Stimulated activated CD4-positive, alpha-beta T cell treated with anti-CD3 and anti-CD28 coated beads, Interleukin-2, amount 100 ng/mL, for 24 hours (primary cell): ENCODE results near the gene GALNT10.
A peak's percentile ranks its signal among the peaks of the same experiment; 100 is the strongest.
"Not testable (repeated sequence)": the region's sequence is repeated elsewhere in the genome, so short reads cannot be mapped to it uniquely, and the experiment has no call there.

Experiments used
- DNase-seq, 2 donors: peaks; one replicate each; pipeline ENCODE4 v3.0.0-alpha.2; 2020

Gene GALNT10

GRCh38 chr5:154190595-154191304 is at the start of gene GALNT10:
Gene GALNT10, plus strand, starts transcription at chr5:154190733. Its CDS starts 134 bp downstream, at chr5:154190867.
- DNase-seq, result peak in 1 of 2 donors; percentile 69

- no peak for DNase-seq
These were observed 48.8 kb upstream of the GALNT10 start for GRCh38 chr5:154141745-154142221.

GRCh38 chr5:154143211-154143641 is 47.3 kb upstream of the GALNT10 start:
- no peak for DNase-seq

GRCh38 chr5:154145268-154145667 is 45.3 kb upstream of the GALNT10 start:
- DNase-seq, result no peak

GRCh38 chr5:154146409-154146808 is 44.1 kb upstream of the GALNT10 start:
- DNase-seq, result no peak

GRCh38 chr5:154147666-154148065 is 42.9 kb upstream of the GALNT10 start:
- no peak for DNase-seq

- not testable (repeated sequence) for DNase-seq
These were observed 40.1 kb upstream of the GALNT10 start for GRCh38 chr5:154150471-154150870.

GRCh38 chr5:154157483-154158378 is 32.8 kb upstream of the GALNT10 start:
- DNase-seq, result no peak

- DNase-seq, result no peak
These were observed 32.2 kb upstream of the GALNT10 start for GRCh38 chr5:154158379-154158737.

GRCh38 chr5:154159343-154159742 is 31.2 kb upstream of the GALNT10 start:
- DNase-seq, result no peak

GRCh38 chr5:154162539-154163151 is 27.9 kb upstream of the GALNT10 start:
- no peak for DNase-seq

GRCh38 chr5:154163327-154164248 is 26.9 kb upstream of the GALNT10 start:
- no peak for DNase-seq

- no peak for DNase-seq
These were observed 26.3 kb upstream of the GALNT10 start for GRCh38 chr5:154164249-154164581.

GRCh38 chr5:154165886-154166285 is 24.6 kb upstream of the GALNT10 start:
- no peak for DNase-seq

- no peak for DNase-seq
These were observed 23.4 kb upstream of the GALNT10 start for GRCh38 chr5:154166901-154167791.

- no peak for DNase-seq
These were observed 22.1 kb upstream of the GALNT10 start for GRCh38 chr5:154168395-154168794.

- no peak for DNase-seq
These were observed 17.7 kb upstream of the GALNT10 start for GRCh38 chr5:154172785-154173184.

GRCh38 chr5:154174091-154174490 is 16.4 kb upstream of the GALNT10 start:
- DNase-seq, result no peak

- DNase-seq, result no peak
These were observed 14.4 kb upstream of the GALNT10 start for GRCh38 chr5:154176181-154176580.

GRCh38 chr5:154178661-154179060 is 11.9 kb upstream of the GALNT10 start:
- no peak for DNase-seq
